ENCODE measurements around the gene B3GAT1.

Gene B3GAT1

DNA sequence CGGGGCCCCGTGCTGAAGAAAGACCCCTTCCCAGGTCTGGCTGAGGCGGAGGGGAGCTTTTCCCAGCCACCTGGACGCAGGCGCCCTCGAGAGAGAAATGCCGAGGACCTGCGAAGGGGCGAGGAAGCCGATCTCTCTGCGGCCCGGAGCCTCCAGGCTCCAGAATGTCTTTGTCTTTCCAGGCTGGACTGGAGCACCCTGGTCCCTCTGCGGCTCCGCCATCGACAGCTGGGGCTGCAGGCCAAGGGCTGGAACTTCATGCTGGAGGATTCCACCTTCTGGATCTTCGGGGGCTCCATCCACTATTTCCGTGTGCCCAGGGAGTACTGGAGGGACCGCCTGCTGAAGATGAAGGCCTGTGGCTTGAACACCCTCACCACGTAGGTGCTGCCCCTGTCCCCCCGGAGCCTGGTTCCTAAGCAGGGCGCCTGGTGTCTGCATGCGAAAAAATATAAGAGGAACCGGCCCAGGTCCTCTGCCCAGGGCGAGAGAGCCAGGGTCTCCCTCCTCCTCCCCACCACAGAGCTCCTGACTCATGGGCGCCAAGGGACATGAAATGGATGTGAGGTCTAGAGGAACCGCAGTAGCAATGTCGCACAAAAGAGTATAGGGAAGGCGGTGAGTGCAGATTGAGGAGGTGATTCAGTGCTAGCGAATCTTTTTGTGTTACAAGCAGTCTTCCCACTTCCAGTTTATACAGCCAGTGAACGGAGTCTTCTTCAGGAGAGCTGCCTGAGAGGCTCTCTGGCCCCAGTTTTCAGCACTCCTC lies 69.3 kb downstream of the B3GAT1 start:
- H3K27ac ChIP-seq (replicated peaks) = no peak overlapping the region
- TF ChIP-seq GABPA (IDR thresholded peaks at IDR 0.05; ENCODE audit: low read depth) = no peak
- no peak for TF ChIP-seq SPI1 (IDR thresholded peaks at IDR 0.05; ENCODE audit: borderline replicate concordance, low read depth)
- TF ChIP-seq, protein P1, sequence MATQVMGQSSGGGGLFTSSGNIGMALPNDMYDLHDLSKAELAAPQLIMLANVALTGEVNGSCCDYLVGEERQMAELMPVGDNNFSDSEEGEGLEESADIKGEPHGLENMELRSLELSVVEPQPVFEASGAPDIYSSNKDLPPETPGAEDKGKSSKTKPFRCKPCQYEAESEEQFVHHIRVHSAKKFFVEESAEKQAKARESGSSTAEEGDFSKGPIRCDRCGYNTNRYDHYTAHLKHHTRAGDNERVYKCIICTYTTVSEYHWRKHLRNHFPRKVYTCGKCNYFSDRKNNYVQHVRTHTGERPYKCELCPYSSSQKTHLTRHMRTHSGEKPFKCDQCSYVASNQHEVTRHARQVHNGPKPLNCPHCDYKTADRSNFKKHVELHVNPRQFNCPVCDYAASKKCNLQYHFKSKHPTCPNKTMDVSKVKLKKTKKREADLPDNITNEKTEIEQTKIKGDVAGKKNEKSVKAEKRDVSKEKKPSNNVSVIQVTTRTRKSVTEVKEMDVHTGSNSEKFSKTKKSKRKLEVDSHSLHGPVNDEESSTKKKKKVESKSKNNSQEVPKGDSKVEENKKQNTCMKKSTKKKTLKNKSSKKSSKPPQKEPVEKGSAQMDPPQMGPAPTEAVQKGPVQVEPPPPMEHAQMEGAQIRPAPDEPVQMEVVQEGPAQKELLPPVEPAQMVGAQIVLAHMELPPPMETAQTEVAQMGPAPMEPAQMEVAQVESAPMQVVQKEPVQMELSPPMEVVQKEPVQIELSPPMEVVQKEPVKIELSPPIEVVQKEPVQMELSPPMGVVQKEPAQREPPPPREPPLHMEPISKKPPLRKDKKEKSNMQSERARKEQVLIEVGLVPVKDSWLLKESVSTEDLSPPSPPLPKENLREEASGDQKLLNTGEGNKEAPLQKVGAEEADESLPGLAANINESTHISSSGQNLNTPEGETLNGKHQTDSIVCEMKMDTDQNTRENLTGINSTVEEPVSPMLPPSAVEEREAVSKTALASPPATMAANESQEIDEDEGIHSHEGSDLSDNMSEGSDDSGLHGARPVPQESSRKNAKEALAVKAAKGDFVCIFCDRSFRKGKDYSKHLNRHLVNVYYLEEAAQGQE (IDR thresholded peaks at IDR 0.05; ENCODE audit: insufficient replicate concordance, low read depth) = no peak
- TF ChIP-seq, protein P2, sequence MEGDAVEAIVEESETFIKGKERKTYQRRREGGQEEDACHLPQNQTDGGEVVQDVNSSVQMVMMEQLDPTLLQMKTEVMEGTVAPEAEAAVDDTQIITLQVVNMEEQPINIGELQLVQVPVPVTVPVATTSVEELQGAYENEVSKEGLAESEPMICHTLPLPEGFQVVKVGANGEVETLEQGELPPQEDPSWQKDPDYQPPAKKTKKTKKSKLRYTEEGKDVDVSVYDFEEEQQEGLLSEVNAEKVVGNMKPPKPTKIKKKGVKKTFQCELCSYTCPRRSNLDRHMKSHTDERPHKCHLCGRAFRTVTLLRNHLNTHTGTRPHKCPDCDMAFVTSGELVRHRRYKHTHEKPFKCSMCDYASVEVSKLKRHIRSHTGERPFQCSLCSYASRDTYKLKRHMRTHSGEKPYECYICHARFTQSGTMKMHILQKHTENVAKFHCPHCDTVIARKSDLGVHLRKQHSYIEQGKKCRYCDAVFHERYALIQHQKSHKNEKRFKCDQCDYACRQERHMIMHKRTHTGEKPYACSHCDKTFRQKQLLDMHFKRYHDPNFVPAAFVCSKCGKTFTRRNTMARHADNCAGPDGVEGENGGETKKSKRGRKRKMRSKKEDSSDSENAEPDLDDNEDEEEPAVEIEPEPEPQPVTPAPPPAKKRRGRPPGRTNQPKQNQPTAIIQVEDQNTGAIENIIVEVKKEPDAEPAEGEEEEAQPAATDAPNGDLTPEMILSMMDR (IDR thresholded peaks at IDR 0.05; ENCODE audit: insufficient read depth, low read length) = no peak
- TF ChIP-seq POLR2AphosphoS5 (IDR thresholded peaks at IDR 0.05; ENCODE audit: low read depth) = no peak
- no peak for DNase-seq (ENCODE audit: low read depth in 1 of 2, low spot score in 1 of 2)
- no peak overlapping the region for H3K4me3 ChIP-seq (replicated peaks; ENCODE audit: insufficient read depth, low read length)
- H3K27me3 ChIP-seq (ENCODE audit: insufficient read depth, poor library complexity, severe bottlenecking) = peaks cover 2% of the 10 kb centered on the region

DNA sequence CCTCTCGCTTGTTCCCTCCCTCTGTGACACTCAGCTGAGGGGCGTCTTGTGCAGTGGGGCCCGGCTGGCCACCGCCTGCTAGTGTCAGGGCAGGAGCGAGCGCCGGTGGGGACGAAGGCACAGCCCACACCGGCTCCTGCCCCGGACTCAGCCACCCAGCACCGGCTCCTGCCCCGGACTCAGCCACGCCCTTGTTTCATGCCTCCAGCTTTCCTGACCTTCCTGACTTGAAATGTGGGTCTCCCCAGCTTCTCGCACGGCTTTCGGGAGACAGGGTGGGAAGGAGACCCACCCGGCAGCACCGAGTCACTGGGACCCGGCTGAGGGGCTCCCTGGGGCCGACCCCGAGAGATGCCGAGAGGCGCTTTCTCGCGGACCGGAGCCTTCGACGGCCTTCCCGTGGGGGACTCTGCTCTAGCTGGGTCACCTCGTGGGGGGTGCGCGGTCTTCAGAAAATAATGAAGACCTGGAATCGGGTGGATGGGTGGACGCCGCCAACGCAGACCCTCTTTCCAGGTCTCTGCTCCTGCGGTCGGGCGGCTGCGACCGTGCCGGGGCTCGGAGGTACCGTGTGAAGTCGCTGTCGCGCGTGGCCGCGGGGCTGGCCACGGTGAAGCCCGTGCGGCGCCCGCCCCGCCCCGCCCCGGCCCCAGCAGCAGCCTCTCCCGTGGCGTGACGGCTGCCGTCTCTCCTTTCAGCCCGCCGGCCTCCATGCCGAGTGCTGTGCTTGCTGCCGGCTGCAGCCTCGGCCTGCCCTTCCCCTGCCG lies 70.1 kb downstream of the B3GAT1 start:
- H3K27me3 ChIP-seq (ENCODE audit: insufficient read depth, poor library complexity, severe bottlenecking) = peaks cover 2% of the 10 kb centered on the region
- no peak for DNase-seq (ENCODE audit: low read depth in 1 of 2, low spot score in 1 of 2)

DNA sequence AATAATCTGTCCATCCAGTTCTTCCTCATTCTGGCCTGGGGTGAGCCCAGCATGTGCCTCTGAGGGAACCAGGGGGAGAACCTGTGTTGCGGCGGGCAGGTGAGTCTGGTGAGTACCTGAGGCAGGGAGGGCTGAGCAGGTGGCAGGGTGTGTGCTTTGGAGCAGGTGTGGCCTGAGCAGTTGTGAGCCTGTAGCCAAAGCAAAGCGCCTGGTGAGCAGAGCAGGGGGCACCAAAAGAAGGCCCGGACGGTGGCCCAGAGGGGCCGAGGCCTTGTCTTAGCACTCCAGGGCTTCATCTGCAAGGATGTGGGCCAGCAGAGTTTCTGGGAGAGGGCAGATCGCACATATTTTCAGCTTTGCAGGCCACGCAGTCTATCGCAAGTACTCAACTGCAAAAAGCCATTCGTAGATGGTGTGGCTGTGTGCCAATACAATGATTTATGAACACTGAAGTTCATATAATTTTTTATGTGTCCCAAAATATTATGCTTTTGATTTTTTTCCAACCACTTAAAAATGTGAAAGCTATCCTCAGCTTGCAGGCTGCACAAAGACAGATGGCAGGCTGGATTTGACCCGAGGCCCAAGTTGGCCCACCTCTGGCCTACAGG lies 71.6 kb downstream of the B3GAT1 start:
- TF ChIP-seq SPI1 (IDR thresholded peaks at IDR 0.05; ENCODE audit: borderline replicate concordance, low read depth) (no peak), POLR2AphosphoS5 (IDR thresholded peaks at IDR 0.05; ENCODE audit: low read depth) (no peak), GABPA (IDR thresholded peaks at IDR 0.05; ENCODE audit: low read depth) (no peak)
- TF ChIP-seq, protein P1 (IDR thresholded peaks at IDR 0.05; ENCODE audit: insufficient replicate concordance, low read depth) = no peak
- Histone ChIP-seq H3K4me3 (replicated peaks; ENCODE audit: insufficient read depth, low read length) (no peak overlapping the region), H3K27me3 (ENCODE audit: insufficient read depth, poor library complexity, severe bottlenecking) (peaks cover 5% of the 10 kb centered on the region), H3K27ac (replicated peaks) (no peak overlapping the region)
- no peak for DNase-seq (ENCODE audit: low read depth in 1 of 2, low spot score in 1 of 2)

More for the DNA sequence above, 70.1 kb downstream of the B3GAT1 start:
- H3K4me3 ChIP-seq (replicated peaks; ENCODE audit: insufficient read depth, low read length) = no peak overlapping the region
- TF ChIP-seq GABPA (IDR thresholded peaks at IDR 0.05; ENCODE audit: low read depth) = no peak
- TF ChIP-seq, protein P2 (IDR thresholded peaks at IDR 0.05; ENCODE audit: insufficient read depth, low read length) = no peak
- TF ChIP-seq SPI1 (IDR thresholded peaks at IDR 0.05; ENCODE audit: borderline replicate concordance, low read depth) = no peak
- TF ChIP-seq POLR2AphosphoS5 (IDR thresholded peaks at IDR 0.05; ENCODE audit: low read depth) = no peak
- TF ChIP-seq, protein P1 (IDR thresholded peaks at IDR 0.05; ENCODE audit: insufficient replicate concordance, low read depth) = no peak
- H3K27ac ChIP-seq (replicated peaks) = no peak overlapping the region

Measured in HL-60 (cell line).